Jurkat, Clone E6-1 (cell line): ENCODE results near the gene TRAPPC2B.
A peak's percentile ranks its signal among the peaks of the same experiment; 100 is the strongest.
"Not testable (repeated sequence)": the region's sequence is repeated elsewhere in the genome, so short reads cannot be mapped to it uniquely, and the experiment has no call there.

Experiments used
- DNase-seq: peaks from one replicate; pipeline ENCODE4 v3.0.0-alpha.2; 2011; ENCODE audit warnings: low read depth, low spot score
- H3K4me3 ChIP-seq: 2 replicates; pipeline ENCODE4 v1.5.1; 2011; ENCODE audit warnings: mild to moderate bottlenecking, low read length, control low read depth, moderate library complexity

Gene TRAPPC2B

DNA sequence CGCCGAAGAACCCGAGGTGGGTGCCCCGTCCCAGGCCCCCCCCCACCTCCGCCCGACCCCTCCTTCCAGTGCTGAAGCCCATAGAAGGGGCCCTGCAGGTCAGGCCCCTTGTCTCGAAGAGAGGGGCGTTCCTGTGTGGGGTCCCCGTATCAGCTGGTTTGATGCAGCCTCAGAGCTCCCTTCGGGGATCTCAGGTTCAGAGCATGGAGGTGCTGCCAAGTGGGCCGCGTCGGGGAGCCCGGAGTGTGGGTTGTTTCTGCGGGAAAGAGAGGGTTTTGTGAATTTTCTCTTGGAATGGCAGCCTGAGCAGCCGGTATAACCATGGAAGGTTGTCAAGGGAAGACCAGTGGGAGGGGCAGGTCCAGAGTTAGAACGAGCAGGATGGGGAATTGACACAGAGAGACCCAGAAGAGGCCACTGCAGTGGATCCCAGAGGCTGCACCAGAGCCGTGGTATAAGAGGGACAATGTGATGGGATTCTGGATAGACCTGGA lies 384 bp downstream of the TRAPPC2B start:
- H3K4me3 ChIP-seq, result peak overlapping the region; percentile 91
- DNase-seq, result no peak

DNA sequence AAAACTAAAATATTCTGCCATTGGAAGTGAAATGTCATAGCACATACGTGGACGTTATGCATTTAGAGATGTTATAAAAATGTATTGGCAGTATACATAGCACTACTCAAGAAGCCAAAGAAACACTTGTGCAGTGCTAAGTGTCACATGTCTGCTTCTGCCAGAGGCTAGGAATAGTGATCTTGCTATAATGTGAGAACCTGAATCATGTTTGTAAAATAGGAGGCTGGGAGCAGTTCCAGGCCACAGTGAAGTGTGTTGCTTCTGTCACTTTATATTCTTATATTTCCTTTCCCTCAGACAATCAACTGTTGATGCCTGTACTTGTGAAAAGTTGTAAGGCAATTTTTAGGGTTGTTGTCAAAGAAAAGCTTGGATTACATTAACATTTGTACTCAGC lies 3.4 kb downstream of the TRAPPC2B start:
- H3K4me3 ChIP-seq, result no peak overlapping the region
- DNase-seq, result no peak

DNA sequence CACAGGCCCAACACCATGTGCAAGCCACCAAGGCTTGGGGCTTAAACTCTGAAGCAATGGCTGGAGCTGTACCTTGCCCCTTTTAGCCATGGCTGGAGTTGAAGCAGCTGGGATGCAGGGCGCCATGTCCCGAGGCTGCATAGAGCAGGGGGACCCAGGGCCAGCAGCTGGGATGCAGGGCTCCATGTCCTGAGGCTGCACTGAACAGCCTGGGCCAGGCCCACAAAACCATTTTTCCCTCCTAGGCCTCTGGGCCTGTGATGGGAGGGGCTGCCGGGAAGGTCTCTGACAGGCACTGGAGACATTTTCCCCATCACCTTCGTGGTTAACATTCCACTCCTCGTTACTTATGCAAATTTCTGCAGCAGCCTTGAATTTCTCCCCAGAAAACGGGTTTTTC lies 10.8 kb downstream of the TRAPPC2B start:
- DNase-seq, result no peak
- no peak overlapping the region for H3K4me3 ChIP-seq

DNA sequence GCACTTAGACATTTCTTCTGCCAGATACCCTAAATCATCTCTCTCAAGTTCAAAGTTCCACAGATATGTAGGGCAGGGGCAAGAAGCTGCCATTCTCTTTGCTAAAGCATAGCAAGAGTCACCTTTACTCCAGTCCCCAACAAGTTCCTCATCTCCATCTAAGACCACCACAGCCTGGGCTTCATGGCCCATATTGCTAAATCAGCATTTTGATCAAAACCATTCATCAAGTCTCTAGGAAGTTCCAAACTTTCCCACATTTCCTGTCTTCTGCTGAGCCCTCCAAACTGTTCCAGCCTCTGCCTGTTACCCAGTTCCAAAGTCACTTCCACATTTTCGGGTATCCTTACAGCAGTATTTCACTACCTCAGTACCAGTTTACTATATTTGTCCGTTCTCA lies 11.3 kb downstream of the TRAPPC2B start:
- not testable (repeated sequence) for DNase-seq, H3K4me3 ChIP-seq

DNA sequence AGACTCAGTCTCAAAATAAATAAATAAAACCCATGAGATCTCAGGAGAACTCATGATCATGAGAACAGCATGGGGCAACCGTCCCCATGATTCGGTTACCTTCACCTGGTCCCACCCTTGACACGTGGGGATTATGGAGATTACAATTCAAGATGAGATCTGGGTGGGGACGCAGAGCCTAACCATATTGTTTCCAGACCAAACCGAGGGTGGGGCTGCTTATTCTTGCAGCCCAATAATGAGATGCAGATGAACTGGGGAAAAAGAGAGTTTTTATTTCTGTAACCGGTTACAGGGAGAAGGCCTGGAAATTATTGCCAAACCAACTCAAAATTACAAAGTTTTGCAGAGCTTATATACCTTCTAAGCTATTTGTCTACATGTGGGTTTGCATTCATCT lies 12.8 kb downstream of the TRAPPC2B start:
- DNase-seq, result no peak
- H3K4me3 ChIP-seq, result no peak overlapping the region

DNA sequence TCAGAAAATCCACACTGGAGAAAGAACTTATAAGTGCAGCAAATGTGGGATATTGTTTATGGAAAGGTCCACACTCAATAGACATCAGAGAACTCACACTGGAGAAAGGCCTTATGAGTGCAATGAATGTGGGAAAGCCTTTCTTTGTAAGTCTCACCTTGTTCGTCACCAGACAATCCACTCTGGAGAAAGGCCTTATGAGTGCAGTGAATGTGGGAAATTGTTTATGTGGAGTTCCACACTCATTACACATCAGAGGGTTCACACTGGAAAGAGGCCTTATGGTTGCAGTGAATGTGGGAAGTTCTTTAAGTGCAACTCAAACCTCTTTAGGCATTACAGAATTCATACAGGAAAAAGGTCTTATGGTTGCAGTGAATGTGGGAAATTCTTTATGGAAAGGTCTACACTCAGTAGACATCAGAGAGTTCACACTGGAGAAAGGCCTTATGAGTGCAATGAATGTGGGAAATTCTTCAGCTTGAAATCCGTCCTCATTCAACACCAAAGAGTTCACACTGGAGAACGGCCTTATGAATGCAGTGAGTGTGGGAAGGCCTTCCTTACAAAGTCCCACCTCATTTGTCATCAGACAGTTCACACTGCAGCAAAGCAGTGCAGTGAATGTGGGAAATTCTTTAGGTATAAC lies 14.3 kb downstream of the TRAPPC2B start:
- no peak for DNase-seq
- no peak overlapping the region for H3K4me3 ChIP-seq

GRCh38 chr19:57380923-57381322 lies 17.6 kb downstream of the TRAPPC2B start:
- H3K4me3 ChIP-seq, result no peak overlapping the region
- DNase-seq, result no peak

- DNase-seq, result no peak
Measured at GRCh38 chr19:57382806-57383488, 19.6 kb downstream of the TRAPPC2B start.

GRCh38 chr19:57389194-57389729 lies 25.9 kb downstream of the TRAPPC2B start:
- no peak for DNase-seq
- H3K4me3 ChIP-seq, result peak overlapping the region; percentile 96

More at GRCh38 chr19:57382806-57383488, 19.6 kb downstream of the TRAPPC2B start:
- no peak overlapping the region for H3K4me3 ChIP-seq

DNA sequence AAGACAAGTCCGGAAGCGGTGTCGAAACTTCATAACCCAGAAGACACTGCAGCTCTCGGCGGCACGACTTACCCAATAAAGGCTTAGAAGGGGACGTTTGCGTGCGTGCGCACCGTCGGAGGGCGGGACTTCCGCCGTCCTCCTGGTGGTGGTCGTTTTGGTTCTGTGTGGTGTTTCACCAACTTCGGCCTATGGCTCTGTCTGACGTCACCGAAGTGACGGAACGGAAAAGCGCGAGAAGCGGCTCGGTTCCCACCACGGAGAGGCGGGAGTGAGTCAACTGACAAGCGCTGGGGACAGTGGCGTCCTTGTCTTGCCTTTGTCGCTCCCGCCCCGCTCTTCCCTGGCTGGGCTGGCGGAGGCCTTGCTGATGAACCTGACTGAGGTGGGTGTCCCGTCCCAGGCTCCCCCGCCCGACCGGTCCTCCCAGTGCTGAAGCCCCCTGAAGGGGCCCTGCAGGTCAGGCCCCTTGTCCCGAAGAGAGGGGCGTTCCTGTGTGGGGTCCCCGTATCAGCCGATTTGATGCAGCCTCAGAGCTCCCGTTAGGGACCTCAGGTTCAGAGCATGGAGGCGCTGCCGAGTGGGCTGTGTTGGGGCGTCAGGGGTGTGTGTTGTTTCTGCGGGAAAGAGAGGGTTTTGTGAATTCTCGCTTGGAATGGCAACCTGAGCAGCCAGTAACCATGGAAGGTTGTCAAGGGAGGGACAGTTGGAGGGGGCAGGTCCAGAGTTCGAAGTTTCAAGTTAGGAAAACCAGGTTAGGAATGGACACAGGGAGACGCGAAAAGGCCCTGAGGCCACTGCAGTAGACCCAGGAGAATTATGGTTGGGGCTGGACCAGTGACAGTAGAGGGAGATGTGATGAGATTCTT lies 26.6 kb downstream of the TRAPPC2B start, which contains the start of gene ZNF548:
ZNF548 (plus strand) TSS at position 125 of the 869 bp plus-strand sequence; CDS start at position 371, 246 bp downstream.
- peak; percentile 99 for DNase-seq
- H3K4me3 ChIP-seq, result peak within 1 kb of the TSS; percentile 96

- no peak for DNase-seq
- no peak overlapping the region for H3K4me3 ChIP-seq
Measured at GRCh38 chr19:57395710-57396109, 32.4 kb downstream of the TRAPPC2B start.

DNA sequence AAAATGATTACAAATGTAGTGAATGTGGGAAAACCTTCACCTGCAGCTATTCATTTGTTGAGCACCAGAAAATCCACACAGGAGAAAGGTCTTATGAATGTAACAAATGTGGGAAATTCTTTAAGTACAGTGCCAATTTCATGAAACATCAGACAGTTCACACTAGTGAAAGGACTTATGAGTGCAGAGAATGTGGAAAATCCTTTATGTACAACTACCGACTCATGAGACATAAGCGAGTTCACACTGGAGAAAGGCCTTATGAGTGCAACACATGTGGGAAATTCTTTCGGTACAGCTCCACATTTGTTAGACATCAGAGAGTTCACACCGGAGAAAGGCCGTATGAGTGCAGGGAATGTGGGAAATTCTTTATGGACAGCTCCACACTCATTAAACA lies 35.5 kb downstream of the TRAPPC2B start:
- no peak for DNase-seq
- no peak overlapping the region for H3K4me3 ChIP-seq

DNA sequence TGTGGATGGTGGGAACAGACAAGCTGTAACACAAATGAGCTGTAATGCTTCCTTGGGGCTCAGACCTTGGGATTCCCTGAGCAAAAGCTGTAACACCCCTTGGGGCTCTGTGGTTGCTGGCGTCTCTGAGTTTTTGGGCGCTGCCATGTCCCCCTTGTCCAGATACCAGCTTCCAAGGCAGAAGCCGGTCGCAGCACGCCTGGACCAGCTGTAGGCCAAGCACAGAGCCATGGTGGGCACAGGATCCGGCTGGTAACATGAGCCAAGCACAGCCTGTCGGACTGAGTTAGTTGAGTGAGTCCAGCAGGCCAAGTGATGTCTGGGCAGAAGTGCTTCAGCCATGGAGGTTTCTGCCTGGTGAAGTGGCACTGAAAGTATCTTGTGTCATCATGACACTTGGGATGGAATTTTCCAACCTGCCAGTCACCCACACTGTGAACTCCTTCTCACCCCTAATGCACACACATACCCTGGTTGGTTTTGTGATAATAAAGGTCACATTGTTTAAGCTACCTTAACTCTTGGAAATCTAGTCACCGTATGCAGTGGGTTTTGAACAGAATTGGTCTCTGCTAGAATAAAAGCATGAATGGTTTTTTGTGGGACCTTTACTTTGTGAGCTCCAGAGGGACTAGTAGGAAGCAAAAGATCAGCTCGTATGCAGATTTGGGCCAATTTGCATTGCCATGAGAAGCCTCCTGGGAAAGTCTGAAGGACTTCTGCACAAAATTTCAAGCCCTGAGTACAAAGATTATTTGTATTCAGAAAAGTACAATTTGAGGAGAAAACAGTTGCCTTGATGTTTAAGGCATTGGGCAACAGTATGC lies 40.6 kb downstream of the TRAPPC2B start:
- DNase-seq, result no peak

DNA sequence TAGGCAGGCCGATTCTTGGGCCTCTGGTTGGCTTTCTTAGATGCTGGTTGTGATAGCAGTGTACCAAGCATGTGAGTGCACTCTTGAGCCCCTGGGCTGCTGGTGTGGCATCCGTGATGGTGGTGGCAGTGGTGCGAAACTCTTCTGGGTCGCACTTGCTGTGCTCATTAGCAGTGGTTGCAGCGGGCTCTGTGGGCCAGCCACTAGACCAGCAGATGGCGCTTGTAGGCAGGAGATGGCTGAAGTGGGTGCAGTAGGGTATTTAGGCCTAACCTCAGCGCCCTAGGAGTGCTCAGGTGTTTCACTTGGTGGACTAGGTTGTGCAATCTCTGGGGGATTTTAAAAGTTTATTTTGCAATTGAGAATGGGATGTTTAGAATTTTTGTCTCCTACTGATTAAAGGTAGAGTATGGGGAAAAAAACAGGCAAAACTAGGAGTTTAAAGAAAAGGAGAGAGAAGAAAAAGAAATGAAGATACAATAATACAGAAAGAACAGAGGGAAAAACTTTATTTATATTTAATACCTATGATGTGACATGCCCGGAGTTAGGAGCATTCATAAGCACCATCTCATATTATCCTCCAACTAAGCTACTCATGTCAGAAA lies 43.3 kb downstream of the TRAPPC2B start:
- DNase-seq, result peak; percentile 69
- H3K4me3 ChIP-seq, result no peak overlapping the region

More for the DNA sequence above, 40.6 kb downstream of the TRAPPC2B start:
- H3K4me3 ChIP-seq, result no peak overlapping the region

GRCh38 chr19:57410877-57411671 lies 47.7 kb downstream of the TRAPPC2B start, which contains the start of gene ZNF17:
Gene ZNF17, plus strand, starts transcription at chr19:57411161. Its CDS starts 2,455 bp downstream, at chr19:57413616.
- H3K4me3 ChIP-seq, result peak within 1 kb of the TSS; percentile 92
- DNase-seq, result peak; percentile 91
